Measurements from ENCODE around the gene POLN. TPM values are rescaled to one million over a fixed set of nuclear protein-coding genes. Genes with fewer than 3 reads are reported as not detected.

Gene POLN
- total RNA-seq, 2 donors from 2014 or later, result 2.8 to 2.9 TPM

- no peak overlapping the region for H3K9ac ChIP-seq (ENCODE audit: extremely low read depth, low read length, poor library complexity, severe bottlenecking)
- no peak overlapping the region for H3K4me3 ChIP-seq (ENCODE audit: low read length)
- no peaks in the 10 kb centered on the region for H3K9me3 Mint-ChIP-seq
- no peak overlapping the region for H3K27ac Mint-ChIP-seq
- H3K9me3 ChIP-seq (ENCODE audit: control insufficient read depth, low read length), result no peaks in the 10 kb centered on the region
- H3K36me3 ChIP-seq (ENCODE audit: control insufficient read depth, insufficient read depth, low read length), result no peaks in the 10 kb centered on the region
- 91 to 93% methylated on average over 15 of the region's 15 CpGs for WGBS, 2 experiments (ENCODE audit: insufficient coverage in 1 of 2, insufficient read length in 1 of 2)
- no peak overlapping the region for H3K27ac ChIP-seq (ENCODE audit: low read depth, low read length)
- no peak for DNase-seq
- no peaks in the 10 kb centered on the region for H3K4me1 ChIP-seq (ENCODE audit: control insufficient read depth, insufficient read depth, low read length)
- no peaks in the 10 kb centered on the region for H3K4me1 Mint-ChIP-seq
- H3K4me3 Mint-ChIP-seq, result no peak overlapping the region
- H3K36me3 Mint-ChIP-seq (ENCODE audit: low read depth), result no peaks in the 10 kb centered on the region
- no peak for TF ChIP-seq CTCF (conservative IDR thresholded peaks at IDR 0.05)
- no peaks in the 10 kb centered on the region for H3K27me3 ChIP-seq (ENCODE audit: control insufficient read depth, insufficient read depth, low read length, poor library complexity, severe bottlenecking)
- H3K27me3 Mint-ChIP-seq (ENCODE audit: insufficient read depth), result no peaks in the 10 kb centered on the region
Observed at GRCh38 chr4:2284934-2285612, 43.2 kb upstream of the POLN start.

- Mint-ChIP-seq H3K9me3 (no peaks in the 10 kb centered on the region), H3K4me1 (no peaks in the 10 kb centered on the region), H3K4me3 (no peak overlapping the region)
Observed at GRCh38 chr4:2284161-2284933, 42.4 kb upstream of the POLN start.

GRCh38 chr4:2283199-2283711 lies 41.3 kb upstream of the POLN start:
- no peaks in the 10 kb centered on the region for H3K36me3 ChIP-seq (ENCODE audit: control insufficient read depth, insufficient read depth, low read length)
- WGBS, 2 experiments (ENCODE audit: insufficient coverage in 1 of 2, insufficient read length in 1 of 2), result 84 to 90% methylated on average over 2 to 3 of the region's 3 CpGs
- H3K27ac Mint-ChIP-seq, result no peak overlapping the region
- H3K36me3 Mint-ChIP-seq (ENCODE audit: low read depth), result no peaks in the 10 kb centered on the region
- no peak overlapping the region for H3K9ac ChIP-seq (ENCODE audit: extremely low read depth, low read length, poor library complexity, severe bottlenecking)
- no peaks in the 10 kb centered on the region for H3K9me3 ChIP-seq (ENCODE audit: control insufficient read depth, low read length)
- TF ChIP-seq CTCF (conservative IDR thresholded peaks at IDR 0.05), result no peak
- no peaks in the 10 kb centered on the region for H3K4me1 Mint-ChIP-seq
- no peaks in the 10 kb centered on the region for H3K27me3 ChIP-seq (ENCODE audit: control insufficient read depth, insufficient read depth, low read length, poor library complexity, severe bottlenecking)
- no peaks in the 10 kb centered on the region for H3K4me1 ChIP-seq (ENCODE audit: control insufficient read depth, insufficient read depth, low read length)
- no peak for DNase-seq
- no peaks in the 10 kb centered on the region for H3K27me3 Mint-ChIP-seq (ENCODE audit: insufficient read depth)
- no peak overlapping the region for H3K4me3 ChIP-seq (ENCODE audit: low read length)
- no peaks in the 10 kb centered on the region for H3K9me3 Mint-ChIP-seq
- H3K4me3 Mint-ChIP-seq, result no peak overlapping the region
- no peak overlapping the region for H3K27ac ChIP-seq (ENCODE audit: low read depth, low read length)

More at GRCh38 chr4:2284161-2284933, 42.4 kb upstream of the POLN start:
- no peak overlapping the region for H3K27ac ChIP-seq (ENCODE audit: low read depth, low read length)
- no peaks in the 10 kb centered on the region for H3K27me3 ChIP-seq (ENCODE audit: control insufficient read depth, insufficient read depth, low read length, poor library complexity, severe bottlenecking)
- no peak for DNase-seq
- no peaks in the 10 kb centered on the region for H3K36me3 ChIP-seq (ENCODE audit: control insufficient read depth, insufficient read depth, low read length)
- H3K9me3 ChIP-seq (ENCODE audit: control insufficient read depth, low read length), result no peaks in the 10 kb centered on the region
- no peaks in the 10 kb centered on the region for H3K4me1 ChIP-seq (ENCODE audit: control insufficient read depth, insufficient read depth, low read length)
- Mint-ChIP-seq H3K27ac (no peak overlapping the region), H3K27me3 (ENCODE audit: insufficient read depth) (no peaks in the 10 kb centered on the region), H3K36me3 (ENCODE audit: low read depth) (no peaks in the 10 kb centered on the region)
- no peak overlapping the region for H3K9ac ChIP-seq (ENCODE audit: extremely low read depth, low read length, poor library complexity, severe bottlenecking)
- WGBS, 2 experiments (ENCODE audit: insufficient coverage in 1 of 2, insufficient read length in 1 of 2), result 94 to 95% methylated on average over 14 to 23 of the region's 23 CpGs
- no peak overlapping the region for H3K4me3 ChIP-seq (ENCODE audit: low read length)
- no peak for TF ChIP-seq CTCF (conservative IDR thresholded peaks at IDR 0.05)

Data from endodermal cell (in vitro differentiated cells).